HG03060 (cell line): Measurements from ENCODE around the gene SLC22A23.

ENCODE experiments used
- ATAC-seq: cut with Tn5 transposase; IDR thresholded peaks from one replicate; pipeline ENCODE4 v1.9.1; 2021; ENCODE audit warnings: low read depth, moderate number of reproducible peaks; ENCODE audit not compliant: unreplicated experiment

Gene SLC22A23

DNA sequence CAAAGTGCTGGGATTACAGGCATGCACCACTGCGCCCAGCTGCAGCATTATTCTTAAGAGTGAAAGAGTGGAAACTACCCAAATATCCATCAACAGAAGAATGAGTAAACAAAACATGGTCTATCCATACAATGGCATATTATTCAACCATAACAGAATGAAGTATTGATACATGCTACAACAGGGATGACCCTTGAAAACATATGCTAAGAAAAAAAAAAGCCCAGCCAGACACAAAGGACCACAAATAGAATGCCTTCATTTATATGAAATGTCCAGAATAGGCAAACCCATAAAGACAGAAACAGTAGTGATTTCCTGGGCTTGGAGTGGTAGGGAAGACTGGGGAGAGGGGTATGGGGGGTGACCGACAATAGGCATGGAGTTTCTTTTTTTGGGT is 236.5 kb downstream of the SLC22A23 start:
- ATAC-seq: no peak
